ENCODE measurements around the gene ANKRD33B.
"Not testable (repeated sequence)": the region's sequence is repeated elsewhere in the genome, so short reads cannot be mapped to it uniquely, and the experiment has no call there.

DNA sequence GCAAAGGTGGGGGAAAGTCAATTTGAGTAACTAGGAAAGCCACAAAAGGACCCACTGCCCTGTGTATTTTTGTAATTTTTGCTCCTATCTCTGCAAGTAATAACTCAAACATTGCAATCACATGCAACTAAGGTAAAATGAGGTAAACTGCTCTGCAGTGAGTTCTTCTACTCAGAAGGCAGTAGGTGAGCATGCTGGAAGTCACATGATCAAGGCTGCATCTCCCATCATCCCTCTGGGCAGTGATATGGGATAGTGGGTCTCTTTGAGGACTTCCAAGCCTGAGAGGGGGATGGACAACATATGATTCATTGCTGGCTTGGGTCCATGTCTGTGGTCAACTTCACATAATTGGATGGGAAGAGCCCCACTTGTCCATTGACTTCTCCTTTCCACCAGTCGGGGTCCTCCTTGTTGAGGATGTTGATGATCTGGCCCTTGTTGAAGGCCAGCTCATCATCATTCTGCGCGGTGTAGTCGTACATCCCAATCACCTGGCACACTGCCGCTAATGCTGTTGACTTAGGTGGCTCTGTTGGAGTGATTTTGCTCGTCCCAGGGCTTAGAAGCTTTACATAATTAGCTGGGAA, 100.4 kb downstream of the ANKRD33B start:
- TF ChIP-seq POLR2AphosphoS5 (IDR thresholded peaks at IDR 0.05; ENCODE audit: low read depth); JUNB (IDR thresholded peaks at IDR 0.05; ENCODE audit: unreplicated experiment): not testable (repeated sequence)
- TF ChIP-seq, protein P1, sequence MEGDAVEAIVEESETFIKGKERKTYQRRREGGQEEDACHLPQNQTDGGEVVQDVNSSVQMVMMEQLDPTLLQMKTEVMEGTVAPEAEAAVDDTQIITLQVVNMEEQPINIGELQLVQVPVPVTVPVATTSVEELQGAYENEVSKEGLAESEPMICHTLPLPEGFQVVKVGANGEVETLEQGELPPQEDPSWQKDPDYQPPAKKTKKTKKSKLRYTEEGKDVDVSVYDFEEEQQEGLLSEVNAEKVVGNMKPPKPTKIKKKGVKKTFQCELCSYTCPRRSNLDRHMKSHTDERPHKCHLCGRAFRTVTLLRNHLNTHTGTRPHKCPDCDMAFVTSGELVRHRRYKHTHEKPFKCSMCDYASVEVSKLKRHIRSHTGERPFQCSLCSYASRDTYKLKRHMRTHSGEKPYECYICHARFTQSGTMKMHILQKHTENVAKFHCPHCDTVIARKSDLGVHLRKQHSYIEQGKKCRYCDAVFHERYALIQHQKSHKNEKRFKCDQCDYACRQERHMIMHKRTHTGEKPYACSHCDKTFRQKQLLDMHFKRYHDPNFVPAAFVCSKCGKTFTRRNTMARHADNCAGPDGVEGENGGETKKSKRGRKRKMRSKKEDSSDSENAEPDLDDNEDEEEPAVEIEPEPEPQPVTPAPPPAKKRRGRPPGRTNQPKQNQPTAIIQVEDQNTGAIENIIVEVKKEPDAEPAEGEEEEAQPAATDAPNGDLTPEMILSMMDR (conservative IDR thresholded peaks at IDR 0.05; ENCODE audit: low read depth in 2 of 2), result not testable (repeated sequence)

Measured in GM23338 (cell line).